Coronary artery (tissue), 2 donors: ENCODE measurements around the gene CACNA1E.
A peak's percentile ranks its signal among the peaks of the same experiment; 100 is the strongest.

Source experiments
- DNase-seq: peaks from one replicate; pipeline ENCODE4 v3.0.0-alpha.2; 2017; ENCODE audit warnings: low spot score
- H3K27ac ChIP-seq, 2 donors: fragments of 200-600 bp; sonication (generic); one replicate each; pipeline ENCODE4 v1.5.1; 2016 to 2019
- H3K4me3 ChIP-seq: fragments of 200-600 bp; sonication (generic); 2 replicates; pipeline ENCODE4 v1.5.1; 2016; ENCODE audit warnings: mild to moderate bottlenecking, moderate library complexity
- CTCF ChIP-seq: fragments of 200-600 bp; sonication (generic); IDR thresholded peaks from one replicate; pipeline ENCODE4 v1.5.1; 2019; ENCODE audit warnings: antibody characterized with exemption

CACNA1E gene

GRCh38 chr1:181726320-181727012 is 243.1 kb downstream of the CACNA1E start:
- H3K4me3 ChIP-seq, result no peak overlapping the region
- no peak for DNase-seq
- no peak overlapping the region for H3K27ac ChIP-seq
- TF ChIP-seq CTCF, result no peak

- DNase-seq, result no peak
- no peak for TF ChIP-seq CTCF
- no peak overlapping the region for H3K27ac ChIP-seq
- no peak overlapping the region for H3K4me3 ChIP-seq
Measured at GRCh38 chr1:181730606-181731005, 247.3 kb downstream of the CACNA1E start.

GRCh38 chr1:181732218-181732990 is 249.1 kb downstream of the CACNA1E start:
- no peak overlapping the region for H3K4me3 ChIP-seq
- H3K27ac ChIP-seq, result no peak overlapping the region
- TF ChIP-seq CTCF, result no peak
- no peak for DNase-seq

GRCh38 chr1:181733486-181733885 is 250.2 kb downstream of the CACNA1E start:
- Histone ChIP-seq H3K4me3 (no peak overlapping the region), H3K27ac (no peak overlapping the region)
- DNase-seq, result no peak
- no peak for TF ChIP-seq CTCF

- no peak for DNase-seq
- H3K27ac ChIP-seq, result no peak overlapping the region
- TF ChIP-seq CTCF, result no peak
- H3K4me3 ChIP-seq, result no peak overlapping the region
Measured at GRCh38 chr1:181737056-181737455, 253.7 kb downstream of the CACNA1E start.

- DNase-seq, result peak; percentile 9
- Histone ChIP-seq H3K27ac (no peak overlapping the region), H3K4me3 (no peak overlapping the region)
- TF ChIP-seq CTCF, result no peak
Measured at GRCh38 chr1:181739214-181739613, 255.9 kb downstream of the CACNA1E start.

- TF ChIP-seq CTCF, result no peak
- Histone ChIP-seq H3K27ac (no peak overlapping the region), H3K4me3 (no peak overlapping the region)
- DNase-seq, result peak; percentile 55
Measured at GRCh38 chr1:181742426-181742825, 259.1 kb downstream of the CACNA1E start.
